Naive thymus-derived CD8-positive, alpha-beta T cell (primary cell): ENCODE results near the gene PLAC1. TPM values are rescaled to one million over a fixed set of nuclear protein-coding genes. Genes with fewer than 3 reads are reported as not detected.
A peak's percentile ranks its signal among the peaks of the same experiment; 100 is the strongest.

Experiments used
- ATAC-seq, 2 donors: fragments of 150-1000 bp; cut with Tn5 transposase in 1 of 2; sonication (Bioruptor Pico), chemical (Tn5 transposase) in 1 of 2; 1 replicate in 1 of 2; 2 replicates in 1 of 2; pipeline ENCODE4 v1.10.0; 2021; ENCODE audit warnings: mild to moderate bottlenecking in 2 of 2, moderate library complexity in 2 of 2
- POLR2A ChIA-PET: fragments of 350-600 bp; sonication (Branson Sonifier 250); formaldehyde crosslinking; loops from one replicate; lab custom pipeline; 2021; ENCODE audit warnings: antibody characterized with exemption; lab: Charles Lee
- DNase-seq, 10 donors: peaks; one replicate each; pipeline versions ENCODE4 v3.0.0 to v3.0.0-alpha.2; 2020 to 2022
- H3K27ac Mint-ChIP-seq, 10 donors: one replicate each; pipeline ENCODE4 v1.8.0; 2020 to 2022; ENCODE audit warnings: mild to moderate bottlenecking in 10 of 10, mixed read lengths in 10 of 10, moderate library complexity in 4 of 10, inconsistent platforms in 1 of 10
- H3K27me3 Mint-ChIP-seq, 5 donors: one replicate each; pipeline ENCODE4 v1.8.0; 2021 to 2022; ENCODE audit warnings: mixed read lengths in 5 of 5
- H3K36me3 Mint-ChIP-seq, 3 donors: one replicate each; pipeline ENCODE4 v1.8.0; 2020 to 2022; ENCODE audit warnings: mixed read lengths in 3 of 3, mild to moderate bottlenecking in 2 of 3, inconsistent platforms in 1 of 3
- H3K4me1 Mint-ChIP-seq, 4 donors: one replicate each; pipeline ENCODE4 v1.8.0; 2021 to 2022; ENCODE audit warnings: mixed read lengths in 4 of 4
- H3K4me3 Mint-ChIP-seq, 10 donors: one replicate each; pipeline ENCODE4 v1.8.0; 2020 to 2022; ENCODE audit warnings: mild to moderate bottlenecking in 10 of 10, mixed read lengths in 10 of 10, moderate library complexity in 6 of 10, inconsistent platforms in 1 of 10
- H3K9me3 Mint-ChIP-seq, 9 donors: one replicate each; pipeline ENCODE4 v1.8.0; 2020 to 2022; ENCODE audit warnings: mixed read lengths in 9 of 9, mild to moderate bottlenecking in 3 of 9, inconsistent platforms in 1 of 9, moderate library complexity in 1 of 9
- polyA plus RNA-seq, 3 donors: library from polyadenylated mRNA; unstranded; fragments of 300-500 nt; fragmentation: Illumina TruSeq; gene quantifications; one replicate each; pipeline ENCODE4 v1.2.3, GENCODE V29; 2021
- total RNA-seq, 8 experiments: library from RNA in 2 of 8; stranded (reverse) in 2 of 8; gene quantifications; one replicate each; pipeline ENCODE4 v1.2.3 and lab custom pipeline; 2021 to 2026

PLAC1 gene
- total and polyA plus RNA-seq, 5 experiments from 2014 or later = not detected

- Mint-ChIP-seq H3K4me3 (no peak overlapping the region), H3K27ac (no peak overlapping the region), H3K9me3 (no peaks in the 10 kb centered on the region), H3K27me3 (peaks cover 0 to 16% (median 0%) of the 10 kb centered on the region in 5 donors), H3K36me3 (no peaks in the 10 kb centered on the region), H3K4me1 (no peaks in the 10 kb centered on the region)
- POLR2A ChIA-PET = no interaction called here
- ATAC-seq (no peak), DNase-seq (no peak)
Measured at GRCh38 chrX:134634691-134635090, 23.6 kb downstream of the PLAC1 start.

GRCh38 chrX:134633832-134634231, 24.4 kb downstream of the PLAC1 start:
- no peak for DNase-seq

GRCh38 chrX:134633394-134633793, 24.9 kb downstream of the PLAC1 start:
- no peaks in the 10 kb centered on the region for H3K36me3 Mint-ChIP-seq
- H3K9me3 Mint-ChIP-seq = no peaks in the 10 kb centered on the region
- no peak overlapping the region for H3K4me3 Mint-ChIP-seq
- peak overlapping the region in 1 of 10 donors; percentile 16 for H3K27ac Mint-ChIP-seq
- POLR2A ChIA-PET = no interaction called here
- H3K4me1 Mint-ChIP-seq = no peaks in the 10 kb centered on the region
- DNase-seq (no peak), ATAC-seq (no peak)
- H3K27me3 Mint-ChIP-seq = peaks cover 0 to 16% (median 0%) of the 10 kb centered on the region in 5 donors

More at GRCh38 chrX:134633832-134634231, 24.4 kb downstream of the PLAC1 start:
- Mint-ChIP-seq H3K9me3 (no peaks in the 10 kb centered on the region), H3K27ac (peak overlapping the region in 1 of 10 donors; percentile 16), H3K4me1 (no peaks in the 10 kb centered on the region), H3K36me3 (no peaks in the 10 kb centered on the region), H3K27me3 (peaks cover 0 to 16% (median 0%) of the 10 kb centered on the region in 5 donors), H3K4me3 (no peak overlapping the region)
- no peak for ATAC-seq
- POLR2A ChIA-PET = no interaction called here

- Mint-ChIP-seq H3K36me3 (no peaks in the 10 kb centered on the region), H3K9me3 (no peaks in the 10 kb centered on the region), H3K4me1 (no peaks in the 10 kb centered on the region), H3K4me3 (no peak overlapping the region), H3K27ac (no peak overlapping the region), H3K27me3 (peaks cover 0 to 16% (median 0%) of the 10 kb centered on the region in 5 donors)
- POLR2A ChIA-PET = no interaction called here
- DNase-seq (no peak), ATAC-seq (no peak)
Measured at GRCh38 chrX:134632355-134632754, 25.9 kb downstream of the PLAC1 start.

GRCh38 chrX:134631426-134632346, 26.6 kb downstream of the PLAC1 start:
- DNase-seq (no peak), ATAC-seq (no peak)
- no peaks in the 10 kb centered on the region for H3K9me3 Mint-ChIP-seq
- H3K4me3 Mint-ChIP-seq = no peak overlapping the region
- H3K27ac Mint-ChIP-seq = no peak overlapping the region
- no peaks in the 10 kb centered on the region for H3K36me3 Mint-ChIP-seq
- POLR2A ChIA-PET = no interaction called here
- H3K27me3 Mint-ChIP-seq = peaks cover 0 to 16% (median 0%) of the 10 kb centered on the region in 5 donors
- no peaks in the 10 kb centered on the region for H3K4me1 Mint-ChIP-seq

GRCh38 chrX:134628663-134629062, 29.6 kb downstream of the PLAC1 start:
- Mint-ChIP-seq H3K9me3 (no peaks in the 10 kb centered on the region), H3K4me1 (no peaks in the 10 kb centered on the region), H3K36me3 (no peaks in the 10 kb centered on the region), H3K4me3 (no peak overlapping the region), H3K27me3 (peaks cover 0 to 16% (median 0%) of the 10 kb centered on the region in 5 donors), H3K27ac (no peak overlapping the region)
- DNase-seq = no peak
- ATAC-seq = no peak
- POLR2A ChIA-PET = no interaction called here

- DNase-seq = no peak
- Mint-ChIP-seq H3K4me1 (no peaks in the 10 kb centered on the region), H3K9me3 (no peaks in the 10 kb centered on the region), H3K36me3 (no peaks in the 10 kb centered on the region), H3K4me3 (no peak overlapping the region), H3K27ac (no peak overlapping the region), H3K27me3 (no peaks in the 10 kb centered on the region)
- ATAC-seq = no peak
- POLR2A ChIA-PET = no interaction called here
Measured at GRCh38 chrX:134626434-134626833, 31.8 kb downstream of the PLAC1 start.

GRCh38 chrX:134625315-134625718, 33.0 kb downstream of the PLAC1 start:
- no peaks in the 10 kb centered on the region for H3K9me3 Mint-ChIP-seq
- H3K4me1 Mint-ChIP-seq = no peaks in the 10 kb centered on the region
- POLR2A ChIA-PET = no interaction called here
- no peak overlapping the region for H3K4me3 Mint-ChIP-seq
- no peak for ATAC-seq
- peaks cover 0 to 2% (median 0%) of the 10 kb centered on the region in 5 donors for H3K27me3 Mint-ChIP-seq
- DNase-seq = no peak
- H3K27ac Mint-ChIP-seq = no peak overlapping the region
- no peaks in the 10 kb centered on the region for H3K36me3 Mint-ChIP-seq

- Mint-ChIP-seq H3K27me3 (peaks cover 0 to 2% (median 0%) of the 10 kb centered on the region in 5 donors), H3K27ac (no peak overlapping the region), H3K4me1 (no peaks in the 10 kb centered on the region), H3K36me3 (no peaks in the 10 kb centered on the region), H3K9me3 (no peaks in the 10 kb centered on the region), H3K4me3 (no peak overlapping the region)
- POLR2A ChIA-PET = no interaction called here
- ATAC-seq = no peak
- DNase-seq = no peak
Measured at GRCh38 chrX:134624046-134624430, 34.2 kb downstream of the PLAC1 start.

- no peak overlapping the region for H3K4me3 Mint-ChIP-seq
- DNase-seq (no peak), ATAC-seq (no peak)
- no peaks in the 10 kb centered on the region for H3K36me3 Mint-ChIP-seq
- POLR2A ChIA-PET = no interaction called here
- H3K27ac Mint-ChIP-seq = no peak overlapping the region
- H3K9me3 Mint-ChIP-seq = no peaks in the 10 kb centered on the region
- peaks cover 0 to 2% (median 0%) of the 10 kb centered on the region in 5 donors for H3K27me3 Mint-ChIP-seq
- H3K4me1 Mint-ChIP-seq = no peaks in the 10 kb centered on the region
Measured at GRCh38 chrX:134623293-134624045, 34.8 kb downstream of the PLAC1 start.

- no peaks in the 10 kb centered on the region for H3K36me3 Mint-ChIP-seq
- POLR2A ChIA-PET = no interaction called here
Measured at GRCh38 chrX:134622813-134623185, 35.5 kb downstream of the PLAC1 start.

GRCh38 chrX:134622056-134622812, 36.0 kb downstream of the PLAC1 start:
- no peak overlapping the region for H3K27ac Mint-ChIP-seq
- H3K27me3 Mint-ChIP-seq = peaks cover 0 to 2% (median 0%) of the 10 kb centered on the region in 5 donors
- ATAC-seq (no peak), DNase-seq (no peak)
- no peaks in the 10 kb centered on the region for H3K9me3 Mint-ChIP-seq
- H3K4me3 Mint-ChIP-seq = no peak overlapping the region
- H3K4me1 Mint-ChIP-seq = no peaks in the 10 kb centered on the region
- H3K36me3 Mint-ChIP-seq = no peaks in the 10 kb centered on the region
- POLR2A ChIA-PET = no interaction called here

More at GRCh38 chrX:134622813-134623185, 35.5 kb downstream of the PLAC1 start:
- Mint-ChIP-seq H3K4me1 (no peaks in the 10 kb centered on the region), H3K27ac (no peak overlapping the region), H3K9me3 (no peaks in the 10 kb centered on the region), H3K4me3 (no peak overlapping the region), H3K27me3 (peaks cover 0 to 2% (median 0%) of the 10 kb centered on the region in 5 donors)
- DNase-seq = no peak
- ATAC-seq = no peak
